Activated CD4-positive, alpha-beta T cell treated with anti-CD3 and anti-CD28 coated beads, Interleukin-2, Interleukin-4, amounts not matched to agents 100 ng/mL and 50 ng/mL, durations not matched to agents 16 hours and 8 hours (primary cell): ENCODE results near the gene PRR33.

Source experiments
- DNase-seq: peaks from one replicate; pipeline ENCODE4 v3.0.0-alpha.2; 2020; ENCODE audit warnings: low spot score

The PRR33 gene

GRCh38 chr11:1916132-1916985, 24.7 kb upstream of the PRR33 start:
- DNase-seq = no peak

- no peak for DNase-seq
These were observed 24.1 kb upstream of the PRR33 start for GRCh38 chr11:1915795-1916131.

GRCh38 chr11:1913271-1914060, 21.8 kb upstream of the PRR33 start:
- no peak for DNase-seq

- no peak for DNase-seq
These were observed 20.7 kb upstream of the PRR33 start for GRCh38 chr11:1912289-1912878.

GRCh38 chr11:1909524-1909923, 17.8 kb upstream of the PRR33 start:
- no peak for DNase-seq

- no peak for DNase-seq
These were observed 16.9 kb upstream of the PRR33 start for GRCh38 chr11:1908618-1909017.

GRCh38 chr11:1906611-1907423, 15.1 kb upstream of the PRR33 start:
- DNase-seq = no peak

- DNase-seq = no peak
These were observed 14.5 kb upstream of the PRR33 start for GRCh38 chr11:1906181-1906580.

- no peak for DNase-seq
These were observed 8.0 kb upstream of the PRR33 start for GRCh38 chr11:1899686-1900085.

- no peak for DNase-seq
These were observed 7.4 kb upstream of the PRR33 start for GRCh38 chr11:1899090-1899489.

- DNase-seq = no peak
These were observed 5.2 kb upstream of the PRR33 start for GRCh38 chr11:1896923-1897322.

- no peak for DNase-seq
These were observed 4.8 kb upstream of the PRR33 start for GRCh38 chr11:1896468-1896867.

GRCh38 chr11:1894759-1895158, 3.1 kb upstream of the PRR33 start:
- no peak for DNase-seq

GRCh38 chr11:1893581-1894359, 2.1 kb upstream of the PRR33 start:
- DNase-seq = no peak

GRCh38 chr11:1892558-1892957, 863 bp upstream of the PRR33 start:
- no peak for DNase-seq

- DNase-seq = no peak
These were observed 421 bp upstream of the PRR33 start for GRCh38 chr11:1892116-1892515.

- DNase-seq = no peak
These were observed 552 bp downstream of the PRR33 start for GRCh38 chr11:1890856-1891830.

GRCh38 chr11:1889941-1890855, 1.5 kb downstream of the PRR33 start:
- no peak for DNase-seq
